ENCODE data around the gene ATAD3B. TPM values are rescaled to one million over a fixed set of nuclear protein-coding genes. Genes with fewer than 3 reads are reported as not detected.

ATAD3B gene
- total RNA-seq, 1 donor from 2014 or later = 42.6 TPM

Other genes starting within 250 kb of the ATAD3B start
- 134 TPM for gene SDF4, start 239.8 kb upstream of the ATAD3B start, total RNA-seq
- gene B3GALT6, start 239.5 kb upstream of the ATAD3B start, total RNA-seq = 14.8 TPM
- 3.4 TPM for gene C1QTNF12, start 225.0 kb upstream of the ATAD3B start, total RNA-seq
- gene UBE2J2, start 197.9 kb upstream of the ATAD3B start, total RNA-seq = 59.8 TPM
- gene SCNN1D, start 191.3 kb upstream of the ATAD3B start, total RNA-seq = 6.6 TPM
- gene ACAP3, start 163.8 kb upstream of the ATAD3B start, total RNA-seq = 77.6 TPM
- gene PUSL1, start 163.2 kb upstream of the ATAD3B start, total RNA-seq = 29.0 TPM
- gene INTS11, start 147.1 kb upstream of the ATAD3B start, total RNA-seq = 132 TPM
- 21.4 TPM for gene CPTP, start 147.0 kb upstream of the ATAD3B start, total RNA-seq
- 0.42 TPM for gene TAS1R3, start 140.5 kb upstream of the ATAD3B start, total RNA-seq
- 52.8 TPM for gene DVL1, start 122.3 kb upstream of the ATAD3B start, total RNA-seq
- 41.9 TPM for gene MXRA8, start 113.2 kb upstream of the ATAD3B start, total RNA-seq
- 102 TPM for gene AURKAIP1, start 96.6 kb upstream of the ATAD3B start, total RNA-seq
- gene CCNL2, start 72.4 kb upstream of the ATAD3B start, total RNA-seq = 259 TPM
- gene MRPL20, start 64.5 kb upstream of the ATAD3B start, total RNA-seq = 145 TPM
- 40.9 TPM for gene ANKRD65, start 50.5 kb upstream of the ATAD3B start, total RNA-seq
- gene VWA1, start 36.1 kb upstream of the ATAD3B start, total RNA-seq = 83.3 TPM
- gene ATAD3C, start 22.1 kb upstream of the ATAD3B start, total RNA-seq = 8.0 TPM
- 26.3 TPM for gene ATAD3A, start 40.4 kb downstream of the ATAD3B start, total RNA-seq
- 2.9 TPM for gene TMEM240, start 68.9 kb downstream of the ATAD3B start, total RNA-seq
- gene SSU72, start 103.1 kb downstream of the ATAD3B start, total RNA-seq = 116 TPM
- 4.1 TPM for gene FNDC10, start 128.4 kb downstream of the ATAD3B start, total RNA-seq
- gene MIB2, start 143.7 kb downstream of the ATAD3B start, total RNA-seq = 64.5 TPM
- gene MMP23B, start 160.4 kb downstream of the ATAD3B start, total RNA-seq = 16.6 TPM
- 20.2 TPM for gene CDK11B, start 187.2 kb downstream of the ATAD3B start, total RNA-seq
- gene SLC35E2B, start 221.0 kb downstream of the ATAD3B start, total RNA-seq = 42.8 TPM